Left lobe of liver (tissue), 2 donors: ENCODE data around the gene PNPLA8. TPM values are rescaled to one million over a fixed set of nuclear protein-coding genes. Genes with fewer than 3 reads are reported as not detected.
"Not testable (repeated sequence)": the region's sequence is repeated elsewhere in the genome, so short reads cannot be mapped to it uniquely, and the experiment has no call there.

Experiments used
- ATAC-seq: fragments of 200-7000 bp; cut with Tn5 transposase; one replicate; pipeline ENCODE4 v1.9.1; 2020; ENCODE audit warnings: mild to moderate bottlenecking, moderate library complexity
- DNase-seq: peaks from one replicate; pipeline ENCODE4 v3.0.0-alpha.2; 2020; ENCODE audit warnings: low spot score
- total RNA-seq: library from RNA; stranded (reverse); gene quantifications from one replicate; pipeline ENCODE4 v1.2.1, GENCODE V29; 2021
- donor health status: DM: no; HTN: no; CAD: no; lungs with moderate emphysema.
- donor health status: DM: no; HTN: yes; CAD: no.

PNPLA8 gene
- total RNA-seq, 1 donor from 2014 or later, result 12.9 TPM

GRCh38 chr7:108535257-108535656, 9.3 kb upstream of the PNPLA8 start:
- DNase-seq (no peak), ATAC-seq (no peak)

GRCh38 chr7:108533712-108534111, 7.8 kb upstream of the PNPLA8 start:
- DNase-seq (no peak), ATAC-seq (no peak)

GRCh38 chr7:108529341-108529740, 3.4 kb upstream of the PNPLA8 start:
- no peak for ATAC-seq
- no peak for DNase-seq

GRCh38 chr7:108528183-108528712, 2.3 kb upstream of the PNPLA8 start:
- ATAC-seq, result no peak
- no peak for DNase-seq

- ATAC-seq, result no peak
- DNase-seq, result no peak
Observed at GRCh38 chr7:108526768-108527017, 758 bp upstream of the PNPLA8 start.

- DNase-seq, result peak; percentile 91
- peak; percentile 79 for ATAC-seq
Observed at GRCh38 chr7:108525327-108525984, 479 bp downstream of the PNPLA8 start.

GRCh38 chr7:108522780-108523179, 3.2 kb downstream of the PNPLA8 start:
- no peak for ATAC-seq
- no peak for DNase-seq

- no peak for DNase-seq
- ATAC-seq, result no peak
Observed at GRCh38 chr7:108517951-108518350, 8.0 kb downstream of the PNPLA8 start.

GRCh38 chr7:108515630-108516029, 10.3 kb downstream of the PNPLA8 start:
- DNase-seq (no peak), ATAC-seq (no peak)

- peak; percentile 88 for ATAC-seq
- no peak for DNase-seq
Observed at GRCh38 chr7:108515013-108515412, 10.9 kb downstream of the PNPLA8 start.

GRCh38 chr7:108511939-108512338, 14.0 kb downstream of the PNPLA8 start:
- ATAC-seq (no peak), DNase-seq (no peak)

- not testable (repeated sequence) for DNase-seq, ATAC-seq
Observed at GRCh38 chr7:108504576-108504975, 21.4 kb downstream of the PNPLA8 start.

GRCh38 chr7:108503112-108504026, 22.6 kb downstream of the PNPLA8 start:
- ATAC-seq (no peak), DNase-seq (no peak)

- ATAC-seq (no peak), DNase-seq (no peak)
Observed at GRCh38 chr7:108499566-108499965, 26.4 kb downstream of the PNPLA8 start.

- no peak for DNase-seq
- ATAC-seq, result no peak
Observed at GRCh38 chr7:108498481-108498880, 27.5 kb downstream of the PNPLA8 start.

GRCh38 chr7:108497082-108497725, 28.7 kb downstream of the PNPLA8 start:
- DNase-seq (no peak), ATAC-seq (peak; percentile 87)

GRCh38 chr7:108492742-108493141, 33.2 kb downstream of the PNPLA8 start:
- ATAC-seq, result no peak
- no peak for DNase-seq

- no peak for DNase-seq
- ATAC-seq, result peak; percentile 28
Observed at GRCh38 chr7:108488768-108489538, 37.0 kb downstream of the PNPLA8 start.

GRCh38 chr7:108487646-108488045, 38.3 kb downstream of the PNPLA8 start:
- ATAC-seq, result no peak
- DNase-seq, result no peak

- ATAC-seq, result no peak
- no peak for DNase-seq
Observed at GRCh38 chr7:108486291-108486966, 39.5 kb downstream of the PNPLA8 start.
